ENCODE measurements around the gene BLOC1S1. TPM values are rescaled to one million over a fixed set of nuclear protein-coding genes. Genes with fewer than 3 reads are reported as not detected.

Gene BLOC1S1
- total and polyA plus RNA-seq, 10 of the 15 experiments (the other 5 are each of a cell fraction or from before 2014, with no cell fraction given): 126 to 285 (median 166) TPM

DNA sequence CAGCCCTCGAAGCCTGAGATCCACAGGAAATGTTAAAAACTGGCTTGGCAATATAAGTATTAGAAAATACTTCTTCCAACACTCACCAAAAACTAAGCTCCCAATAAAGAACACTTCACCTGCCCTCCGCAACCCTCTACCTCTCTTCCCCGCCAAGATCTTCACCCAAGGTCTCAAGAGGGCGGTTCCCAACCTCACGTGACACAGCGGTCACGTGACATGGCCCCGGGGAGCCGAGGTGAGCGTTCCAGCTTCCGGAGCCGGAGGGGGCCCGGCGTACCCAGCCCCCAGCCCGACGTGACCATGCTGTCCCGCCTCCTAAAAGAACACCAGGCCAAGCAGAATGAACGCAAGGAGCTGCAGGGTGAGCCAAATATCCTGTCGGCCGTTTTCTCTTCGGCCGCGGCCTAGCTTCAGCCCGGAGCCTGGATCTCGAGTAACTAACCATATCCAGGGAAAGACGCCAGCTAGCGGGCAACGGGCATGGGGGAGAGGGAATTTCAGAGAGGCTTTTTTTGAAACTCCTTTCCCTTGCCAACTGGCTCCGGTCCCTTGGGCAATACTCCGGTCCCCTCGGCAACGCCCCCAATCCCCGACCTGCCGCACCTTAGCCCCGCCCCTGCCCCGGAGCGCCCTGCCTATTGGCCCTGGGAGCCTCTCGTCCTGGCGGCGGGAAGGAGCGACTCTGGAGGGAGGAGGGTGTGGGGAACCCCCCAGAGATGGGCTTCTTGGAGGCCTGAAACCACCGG, at the start of gene BLOC1S1 (continued):
- TF ChIP-seq, protein P1, sequence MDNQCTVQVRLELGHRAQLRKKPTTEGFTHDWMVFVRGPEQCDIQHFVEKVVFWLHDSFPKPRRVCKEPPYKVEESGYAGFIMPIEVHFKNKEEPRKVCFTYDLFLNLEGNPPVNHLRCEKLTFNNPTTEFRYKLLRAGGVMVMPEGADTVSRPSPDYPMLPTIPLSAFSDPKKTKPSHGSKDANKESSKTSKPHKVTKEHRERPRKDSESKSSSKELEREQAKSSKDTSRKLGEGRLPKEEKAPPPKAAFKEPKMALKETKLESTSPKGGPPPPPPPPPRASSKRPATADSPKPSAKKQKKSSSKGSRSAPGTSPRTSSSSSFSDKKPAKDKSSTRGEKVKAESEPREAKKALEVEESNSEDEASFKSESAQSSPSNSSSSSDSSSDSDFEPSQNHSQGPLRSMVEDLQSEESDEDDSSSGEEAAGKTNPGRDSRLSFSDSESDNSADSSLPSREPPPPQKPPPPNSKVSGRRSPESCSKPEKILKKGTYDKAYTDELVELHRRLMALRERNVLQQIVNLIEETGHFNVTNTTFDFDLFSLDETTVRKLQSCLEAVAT (IDR thresholded peaks at IDR 0.05): peak; percentile 64
- TF ChIP-seq, protein P2, sequence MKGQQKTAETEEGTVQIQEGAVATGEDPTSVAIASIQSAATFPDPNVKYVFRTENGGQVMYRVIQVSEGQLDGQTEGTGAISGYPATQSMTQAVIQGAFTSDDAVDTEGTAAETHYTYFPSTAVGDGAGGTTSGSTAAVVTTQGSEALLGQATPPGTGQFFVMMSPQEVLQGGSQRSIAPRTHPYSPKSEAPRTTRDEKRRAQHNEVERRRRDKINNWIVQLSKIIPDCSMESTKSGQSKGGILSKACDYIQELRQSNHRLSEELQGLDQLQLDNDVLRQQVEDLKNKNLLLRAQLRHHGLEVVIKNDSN (IDR thresholded peaks at IDR 0.05; ENCODE audit: borderline replicate concordance, extremely low read length, insufficient read depth, low read depth, low read length): peak; percentile 99
- TF ChIP-seq SMAD1 (IDR thresholded peaks at IDR 0.05; ENCODE audit: low read depth, partially characterized antibody) (no peak), CBX3 (IDR thresholded peaks at IDR 0.05; ENCODE audit: borderline replicate concordance, low read depth) (no peak), MTA2 (IDR thresholded peaks at IDR 0.05; ENCODE audit: low read depth) (peak; percentile 12; the same call in 1 of the 2 replicates), HDAC6 (IDR thresholded peaks at IDR 0.05; ENCODE audit: unreplicated experiment) (no peak), KDM1A (IDR thresholded peaks at IDR 0.05; ENCODE audit: borderline replicate concordance) (no peak), MYC (IDR thresholded peaks at IDR 0.05; ENCODE audit: insufficient read depth, insufficient read length, insufficient replicate concordance, low read length, severe bottlenecking) (no peak), NFYA (IDR thresholded peaks at IDR 0.05; ENCODE audit: borderline replicate concordance, low read depth, low read length) (no peak), SRF (IDR thresholded peaks at IDR 0.05; ENCODE audit: low read depth in 2 of 2, low read length in 2 of 2) (peak in 1 of 2 experiments; percentile 76; a peak in 2 of 4 replicates)
- TF ChIP-seq, protein P3, sequence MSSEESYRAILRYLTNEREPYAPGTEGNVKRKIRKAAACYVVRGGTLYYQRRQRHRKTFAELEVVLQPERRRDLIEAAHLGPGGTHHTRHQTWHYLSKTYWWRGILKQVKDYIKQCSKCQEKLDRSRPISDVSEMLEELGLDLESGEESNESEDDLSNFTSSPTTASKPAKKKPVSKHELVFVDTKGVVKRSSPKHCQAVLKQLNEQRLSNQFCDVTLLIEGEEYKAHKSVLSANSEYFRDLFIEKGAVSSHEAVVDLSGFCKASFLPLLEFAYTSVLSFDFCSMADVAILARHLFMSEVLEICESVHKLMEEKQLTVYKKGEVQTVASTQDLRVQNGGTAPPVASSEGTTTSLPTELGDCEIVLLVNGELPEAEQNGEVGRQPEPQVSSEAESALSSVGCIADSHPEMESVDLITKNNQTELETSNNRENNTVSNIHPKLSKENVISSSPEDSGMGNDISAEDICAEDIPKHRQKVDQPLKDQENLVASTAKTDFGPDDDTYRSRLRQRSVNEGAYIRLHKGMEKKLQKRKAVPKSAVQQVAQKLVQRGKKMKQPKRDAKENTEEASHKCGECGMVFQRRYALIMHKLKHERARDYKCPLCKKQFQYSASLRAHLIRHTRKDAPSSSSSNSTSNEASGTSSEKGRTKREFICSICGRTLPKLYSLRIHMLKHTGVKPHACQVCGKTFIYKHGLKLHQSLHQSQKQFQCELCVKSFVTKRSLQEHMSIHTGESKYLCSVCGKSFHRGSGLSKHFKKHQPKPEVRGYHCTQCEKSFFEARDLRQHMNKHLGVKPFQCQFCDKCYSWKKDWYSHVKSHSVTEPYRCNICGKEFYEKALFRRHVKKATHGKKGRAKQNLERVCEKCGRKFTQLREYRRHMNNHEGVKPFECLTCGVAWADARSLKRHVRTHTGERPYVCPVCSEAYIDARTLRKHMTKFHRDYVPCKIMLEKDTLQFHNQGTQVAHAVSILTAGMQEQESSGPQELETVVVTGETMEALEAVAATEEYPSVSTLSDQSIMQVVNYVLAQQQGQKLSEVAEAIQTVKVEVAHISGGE (CRISPR knock-in tag; IDR thresholded peaks at IDR 0.05): peak; percentile 72
- TF ChIP-seq, protein P4, sequence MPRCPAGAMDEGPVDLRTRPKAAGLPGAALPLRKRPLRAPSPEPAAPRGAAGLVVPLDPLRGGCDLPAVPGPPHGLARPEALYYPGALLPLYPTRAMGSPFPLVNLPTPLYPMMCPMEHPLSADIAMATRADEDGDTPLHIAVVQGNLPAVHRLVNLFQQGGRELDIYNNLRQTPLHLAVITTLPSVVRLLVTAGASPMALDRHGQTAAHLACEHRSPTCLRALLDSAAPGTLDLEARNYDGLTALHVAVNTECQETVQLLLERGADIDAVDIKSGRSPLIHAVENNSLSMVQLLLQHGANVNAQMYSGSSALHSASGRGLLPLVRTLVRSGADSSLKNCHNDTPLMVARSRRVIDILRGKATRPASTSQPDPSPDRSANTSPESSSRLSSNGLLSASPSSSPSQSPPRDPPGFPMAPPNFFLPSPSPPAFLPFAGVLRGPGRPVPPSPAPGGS (IDR thresholded peaks at IDR 0.05; ENCODE audit: borderline replicate concordance, insufficient read depth, low read depth, low read length, poor library complexity, severe bottlenecking): peak; percentile 75
- TF ChIP-seq, protein P5, sequence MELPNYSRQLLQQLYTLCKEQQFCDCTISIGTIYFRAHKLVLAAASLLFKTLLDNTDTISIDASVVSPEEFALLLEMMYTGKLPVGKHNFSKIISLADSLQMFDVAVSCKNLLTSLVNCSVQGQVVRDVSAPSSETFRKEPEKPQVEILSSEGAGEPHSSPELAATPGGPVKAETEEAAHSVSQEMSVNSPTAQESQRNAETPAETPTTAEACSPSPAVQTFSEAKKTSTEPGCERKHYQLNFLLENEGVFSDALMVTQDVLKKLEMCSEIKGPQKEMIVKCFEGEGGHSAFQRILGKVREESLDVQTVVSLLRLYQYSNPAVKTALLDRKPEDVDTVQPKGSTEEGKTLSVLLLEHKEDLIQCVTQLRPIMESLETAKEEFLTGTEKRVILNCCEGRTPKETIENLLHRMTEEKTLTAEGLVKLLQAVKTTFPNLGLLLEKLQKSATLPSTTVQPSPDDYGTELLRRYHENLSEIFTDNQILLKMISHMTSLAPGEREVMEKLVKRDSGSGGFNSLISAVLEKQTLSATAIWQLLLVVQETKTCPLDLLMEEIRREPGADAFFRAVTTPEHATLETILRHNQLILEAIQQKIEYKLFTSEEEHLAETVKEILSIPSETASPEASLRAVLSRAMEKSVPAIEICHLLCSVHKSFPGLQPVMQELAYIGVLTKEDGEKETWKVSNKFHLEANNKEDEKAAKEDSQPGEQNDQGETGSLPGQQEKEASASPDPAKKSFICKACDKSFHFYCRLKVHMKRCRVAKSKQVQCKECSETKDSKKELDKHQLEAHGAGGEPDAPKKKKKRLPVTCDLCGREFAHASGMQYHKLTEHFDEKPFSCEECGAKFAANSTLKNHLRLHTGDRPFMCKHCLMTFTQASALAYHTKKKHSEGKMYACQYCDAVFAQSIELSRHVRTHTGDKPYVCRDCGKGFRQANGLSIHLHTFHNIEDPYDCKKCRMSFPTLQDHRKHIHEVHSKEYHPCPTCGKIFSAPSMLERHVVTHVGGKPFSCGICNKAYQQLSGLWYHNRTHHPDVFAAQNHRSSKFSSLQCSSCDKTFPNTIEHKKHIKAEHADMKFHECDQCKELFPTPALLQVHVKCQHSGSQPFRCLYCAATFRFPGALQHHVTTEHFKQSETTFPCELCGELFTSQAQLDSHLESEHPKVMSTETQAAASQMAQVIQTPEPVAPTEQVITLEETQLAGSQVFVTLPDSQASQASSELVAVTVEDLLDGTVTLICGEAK (IDR thresholded peaks at IDR 0.05; ENCODE audit: borderline replicate concordance): peak; percentile 65; the same call in 1 of the 2 replicates

Data from GM12878 (cell line).